Effector CD4-positive, alpha-beta T cell (primary cell): ENCODE data around the gene MYRF. TPM values are rescaled to one million over a fixed set of nuclear protein-coding genes. Genes with fewer than 3 reads are reported as not detected.

ENCODE experiments used
- DNase-seq: peaks from one replicate; pipeline ENCODE4 v3.0.0-alpha.2; 2020
- total RNA-seq: gene quantifications from one replicate; lab custom pipeline; 2026; lab: John Stamatoyannopoulos, UW

The MYRF gene
- not detected for total RNA-seq

DNA sequence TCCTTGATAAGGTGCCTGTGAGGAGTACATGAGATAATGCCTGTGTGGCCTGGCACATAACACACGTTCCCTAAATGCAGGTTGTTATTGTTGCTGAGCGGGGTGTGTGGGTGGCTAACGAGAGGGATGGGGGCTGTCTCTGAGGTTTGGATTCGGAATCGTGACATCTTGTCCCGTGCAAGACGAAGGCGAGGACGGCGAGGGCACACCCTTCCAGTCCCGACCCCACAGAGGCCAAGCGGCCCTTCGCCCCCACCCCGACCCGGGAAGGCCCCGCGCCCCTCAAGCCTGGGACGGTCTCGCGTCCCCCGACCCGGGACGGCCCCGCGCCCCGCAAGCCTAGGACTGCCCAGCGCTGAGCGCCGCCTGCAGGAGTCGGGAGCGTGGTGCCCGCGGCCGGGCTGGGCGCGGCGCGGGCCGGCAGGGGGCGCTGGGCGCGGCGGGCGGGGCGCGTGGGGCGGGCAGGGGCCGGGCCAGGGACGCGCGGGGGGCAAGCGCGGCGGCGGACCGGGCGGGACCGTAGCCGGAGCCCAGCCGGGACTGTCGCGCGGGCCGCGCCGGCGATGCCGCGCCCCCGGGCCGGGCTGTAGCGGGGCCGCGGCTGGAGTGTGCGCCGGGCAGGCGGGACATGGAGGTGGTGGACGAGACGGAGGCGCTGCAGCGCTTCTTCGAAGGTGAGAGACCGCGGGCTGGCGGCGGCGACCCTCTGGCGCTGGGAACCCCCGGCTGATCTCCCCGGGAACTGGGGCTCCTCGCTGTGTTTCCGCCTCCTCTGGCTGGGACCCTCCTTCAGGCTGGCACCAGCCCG, at the start of gene MYRF:
TSS of gene MYRF (plus strand) at position 520 of the 808 bp plus-strand sequence. CDS start at position 629, 109 bp downstream.
- DNase-seq, result peak; percentile 37

DNA sequence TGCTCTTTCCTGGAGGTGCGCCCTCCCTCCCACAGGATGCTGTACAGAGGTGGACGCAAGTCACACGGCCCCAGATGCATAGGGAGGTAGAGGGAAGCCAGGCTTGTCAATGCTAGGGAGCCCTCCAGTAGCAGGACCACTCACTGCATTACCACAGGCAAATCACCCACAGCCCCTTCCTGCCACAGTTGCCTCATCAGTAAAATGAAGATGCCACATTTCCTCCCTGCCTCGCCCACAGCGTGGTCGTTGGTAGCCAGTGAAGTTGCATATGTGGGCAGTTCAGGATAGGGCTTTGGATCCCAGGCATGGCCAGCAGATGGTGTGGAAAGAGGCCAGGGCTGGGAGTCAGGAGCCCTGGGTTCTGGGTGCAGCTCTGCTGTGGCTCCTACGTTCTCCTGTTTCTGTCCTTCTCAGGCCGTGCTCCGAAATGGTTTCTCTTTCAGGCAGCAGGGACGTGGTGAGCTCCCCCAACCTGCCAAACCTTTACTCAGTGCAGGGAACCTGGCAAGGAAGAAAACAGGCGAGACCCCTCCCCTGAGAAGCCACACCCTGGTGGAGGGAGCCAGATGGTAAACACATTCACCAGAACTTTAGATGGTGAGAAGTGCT, 49.6 kb upstream of the MYRF start:
- no peak for DNase-seq

DNA sequence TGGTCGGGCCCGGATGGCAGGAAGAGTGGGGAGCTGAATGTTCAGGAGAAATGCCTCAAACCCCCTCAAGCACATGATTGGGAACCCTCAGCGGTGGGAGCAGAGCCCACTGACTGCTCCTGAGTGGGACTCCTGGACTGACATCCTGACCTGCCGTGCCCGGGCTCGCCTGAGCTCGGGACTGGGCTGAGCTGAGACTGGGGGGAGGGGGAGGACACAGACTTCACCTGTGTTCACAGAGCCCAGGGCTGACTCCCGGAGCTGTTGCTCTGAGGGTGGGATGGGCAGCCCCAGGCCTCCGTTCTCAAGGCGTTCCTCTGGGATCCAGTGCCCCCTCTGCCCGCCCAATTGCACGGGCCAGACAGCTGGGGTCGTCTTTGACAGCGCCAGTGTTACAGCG, 47.6 kb upstream of the MYRF start:
- no peak for DNase-seq

DNA sequence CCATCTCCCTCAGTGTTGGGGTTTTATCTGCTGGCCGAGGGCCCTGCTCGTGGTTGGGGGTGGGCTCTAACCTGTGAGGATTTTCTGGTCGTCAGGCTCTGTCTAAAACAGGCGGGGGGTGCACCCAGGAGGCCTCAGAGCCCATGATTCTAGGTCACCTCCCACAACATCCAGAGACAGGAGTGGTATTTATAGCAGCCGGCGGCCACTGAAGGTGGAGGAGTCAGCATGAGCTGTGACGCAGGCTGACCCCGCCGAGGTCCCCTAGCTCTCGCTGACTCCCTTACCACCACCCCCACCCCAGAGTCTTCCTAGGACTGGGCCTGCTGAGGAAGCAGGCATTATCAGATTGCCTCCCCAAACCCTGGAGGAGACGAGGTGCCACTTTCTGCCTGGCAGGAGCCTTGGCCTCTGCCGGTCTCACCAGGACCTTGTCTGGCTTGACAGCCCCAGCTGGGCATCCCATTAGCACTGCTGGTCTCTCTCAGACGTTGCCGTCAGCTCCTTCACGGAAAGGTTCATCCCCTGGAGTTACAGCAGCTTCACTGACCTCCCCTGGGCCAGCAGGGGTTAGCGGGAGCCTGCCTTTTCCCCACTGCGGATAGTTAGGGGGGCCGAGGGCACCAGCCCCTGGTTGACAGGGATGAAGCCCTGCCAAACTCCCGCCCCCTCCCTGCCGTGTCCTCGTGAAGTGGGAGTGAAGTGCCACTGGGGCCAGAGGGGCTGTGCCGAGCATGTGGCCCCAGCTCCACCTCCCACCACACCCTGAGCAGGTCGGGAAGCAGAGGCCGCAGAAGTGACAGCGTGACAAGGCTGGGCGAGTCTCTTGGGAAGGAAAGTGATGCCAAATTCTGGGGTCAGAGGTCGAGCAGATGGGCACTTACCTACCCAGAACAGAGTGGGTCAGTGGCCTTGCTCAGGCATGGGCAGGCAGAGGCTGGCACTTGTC, 45.7 kb upstream of the MYRF start:
- DNase-seq, result no peak

DNA sequence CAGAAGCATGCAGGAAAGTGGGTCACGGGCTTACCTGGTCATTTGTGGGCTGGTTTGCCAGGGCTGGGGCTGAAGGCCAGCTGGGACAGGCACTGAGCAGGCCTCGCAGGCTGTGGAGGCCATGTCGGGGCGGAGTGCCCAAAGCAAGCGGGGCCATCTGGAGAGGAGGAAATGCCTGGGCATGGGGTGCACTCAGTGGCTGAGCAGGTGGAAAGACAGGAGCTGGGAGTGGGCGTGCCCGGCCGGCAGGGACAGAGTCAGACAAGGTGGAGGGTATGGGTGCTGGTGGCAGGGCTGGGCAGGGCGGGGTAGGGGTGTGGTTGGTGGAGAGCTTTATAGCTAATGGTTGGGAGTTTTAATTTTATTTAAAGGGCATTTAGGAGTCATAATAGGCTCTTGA, 44.9 kb upstream of the MYRF start:
- no peak for DNase-seq

DNA sequence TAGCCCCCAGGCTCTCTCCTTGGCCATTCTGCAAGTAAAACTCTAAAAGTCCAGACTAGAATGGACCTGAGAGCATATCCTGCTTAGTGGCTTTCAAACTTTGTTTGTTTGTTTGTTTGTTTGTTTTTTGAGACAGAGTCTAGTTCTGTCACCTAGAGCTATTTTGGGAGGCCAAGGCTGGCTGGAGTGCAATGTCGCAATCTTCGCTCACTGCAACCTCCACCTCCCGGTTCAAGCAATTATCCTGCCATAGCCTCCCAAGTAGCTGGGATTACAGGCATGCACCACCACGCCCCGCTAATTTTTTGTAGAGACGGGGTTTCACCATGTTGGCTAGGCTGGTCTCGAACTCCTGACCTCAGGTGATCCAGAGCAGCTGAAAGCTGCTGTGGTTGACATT, 43.3 kb upstream of the MYRF start:
- no peak for DNase-seq

DNA sequence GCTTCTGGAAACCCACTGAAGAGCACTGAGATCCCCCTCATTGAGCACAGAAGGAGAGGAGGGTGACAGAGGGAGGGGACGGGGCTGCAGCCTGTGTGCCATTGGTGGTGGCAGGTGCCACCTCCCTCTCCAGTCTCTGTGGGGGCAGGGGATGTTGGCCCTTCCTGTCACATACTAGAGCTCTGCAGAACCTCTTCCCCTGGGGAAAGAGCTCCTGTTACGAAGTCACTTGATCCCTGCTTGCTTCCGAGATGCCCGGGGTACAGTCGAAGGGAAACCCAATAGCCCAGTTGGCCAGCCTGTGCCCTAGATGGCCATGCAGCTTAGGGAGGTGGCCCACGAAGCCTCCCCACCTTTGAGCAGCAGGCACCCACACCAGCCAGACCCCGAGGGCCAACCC, 42.9 kb upstream of the MYRF start:
- DNase-seq, result no peak

DNA sequence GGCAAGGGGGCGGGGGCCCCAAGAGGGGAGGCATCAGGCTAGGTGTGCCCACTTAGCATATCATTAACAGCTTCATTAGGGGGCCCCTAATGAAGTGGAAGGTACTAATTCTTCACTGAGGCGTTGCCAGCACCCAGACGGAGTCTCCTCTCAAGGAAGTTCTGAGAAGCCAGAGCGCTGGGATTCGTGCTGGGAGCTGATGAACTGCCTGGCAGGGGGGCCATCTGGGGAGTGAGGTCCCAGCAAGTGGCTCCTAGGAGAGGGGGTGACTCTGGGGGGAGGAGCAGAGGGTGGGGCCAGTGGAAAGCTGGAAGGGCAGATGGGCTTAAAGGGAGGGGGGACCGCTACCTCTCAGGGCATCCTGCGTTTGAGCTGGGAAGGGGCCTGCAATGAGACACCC, 42.4 kb upstream of the MYRF start:
- no peak for DNase-seq

DNA sequence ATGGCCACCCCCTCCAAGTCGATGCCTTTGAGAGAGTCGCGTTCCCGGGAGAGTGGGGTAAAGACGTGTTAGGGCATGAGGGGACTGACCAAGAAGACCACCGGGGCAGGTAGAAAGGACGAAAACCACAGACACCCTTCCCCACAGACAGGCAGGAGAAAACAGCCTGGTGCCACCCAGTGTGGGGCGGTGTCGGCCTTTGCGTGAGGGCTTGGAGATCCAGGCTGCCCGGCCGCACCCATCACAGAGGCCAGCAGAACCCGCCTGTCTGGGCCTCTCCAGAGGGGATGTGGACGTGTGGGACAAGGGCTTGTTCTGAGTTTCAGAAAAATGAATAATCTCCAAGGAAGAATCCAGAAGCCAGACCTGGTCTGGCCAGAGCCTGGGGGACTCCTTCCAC, 41.4 kb upstream of the MYRF start:
- DNase-seq, result no peak

DNA sequence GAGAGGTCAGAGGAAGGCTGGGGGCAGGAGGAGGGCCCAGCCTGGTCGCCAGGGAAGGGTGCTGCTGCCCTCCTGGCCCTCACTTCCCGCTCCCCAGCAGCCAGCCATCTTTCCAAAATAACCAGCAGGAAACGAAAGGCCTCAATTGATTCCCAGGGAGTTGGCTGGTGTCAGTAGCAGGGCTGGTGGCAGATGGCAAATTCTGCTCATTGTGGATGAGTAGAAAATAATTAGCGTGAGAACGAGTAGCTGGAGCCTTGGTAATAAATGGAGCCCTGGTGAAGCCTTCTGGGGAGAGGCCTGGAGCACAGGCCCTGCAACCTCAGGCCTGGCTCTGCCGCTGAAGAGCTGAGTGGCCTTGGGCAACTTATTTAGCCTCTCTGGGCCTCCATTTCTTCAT, 40.9 kb upstream of the MYRF start:
- DNase-seq, result no peak

DNA sequence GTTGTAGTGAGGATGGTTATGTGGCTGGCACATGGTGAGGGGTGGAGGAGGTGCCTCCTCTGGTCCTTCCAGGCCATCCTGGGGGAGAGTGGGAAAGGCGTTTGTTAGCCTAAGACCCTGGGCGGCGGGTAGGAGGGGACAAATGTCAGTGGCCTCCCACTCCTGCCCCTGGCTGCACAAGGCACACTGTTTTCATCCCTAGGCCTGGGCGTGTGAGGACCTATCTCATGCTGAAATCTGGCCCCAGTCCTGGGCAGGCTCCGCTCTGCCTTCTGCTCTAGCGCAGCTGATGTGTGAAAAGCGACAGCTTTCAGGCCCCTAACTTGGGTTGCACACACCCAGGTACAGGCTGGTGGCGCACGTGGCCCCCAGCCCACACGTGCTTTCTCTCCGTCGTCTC, 40.1 kb upstream of the MYRF start:
- no peak for DNase-seq

DNA sequence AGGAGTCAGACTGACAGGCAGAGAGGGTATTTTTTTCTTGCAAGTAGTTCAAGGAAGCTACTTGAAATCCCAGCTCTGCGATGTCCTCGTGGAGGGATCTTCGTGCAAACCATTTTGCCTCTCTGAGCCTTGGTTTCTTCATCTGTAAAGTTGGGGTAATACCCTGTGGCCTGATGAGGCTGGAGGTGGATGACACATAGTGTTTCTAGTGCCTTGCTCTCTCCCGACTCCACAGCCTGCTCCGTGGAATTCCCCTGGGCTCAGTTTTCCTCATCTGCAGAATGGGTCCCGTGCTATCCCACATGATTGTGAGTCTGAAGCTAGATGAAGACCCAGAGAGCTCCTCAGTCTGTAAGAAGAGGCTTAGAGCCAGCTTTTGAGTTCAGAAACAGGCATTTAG, 39.6 kb upstream of the MYRF start:
- DNase-seq, result no peak

DNA sequence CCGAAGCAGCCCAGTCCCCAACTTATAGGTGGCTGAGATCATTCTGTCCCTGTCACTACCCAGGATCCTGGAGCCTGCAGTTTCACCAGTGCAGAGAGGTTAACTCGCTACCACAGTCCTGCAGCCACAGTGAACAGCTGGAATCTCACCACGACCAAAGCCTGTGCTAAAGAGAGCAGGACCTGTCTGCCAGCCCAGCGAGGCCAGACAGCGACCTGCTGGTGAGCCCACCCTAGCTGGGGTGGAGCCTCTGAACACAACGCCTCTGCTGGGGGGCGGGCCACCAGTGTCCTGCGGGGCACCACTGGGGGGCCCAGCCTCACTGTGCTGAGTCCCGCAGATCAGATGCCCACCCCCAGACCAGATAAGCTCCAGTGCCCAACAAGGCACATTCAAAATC, 39.0 kb upstream of the MYRF start:
- no peak for DNase-seq

DNA sequence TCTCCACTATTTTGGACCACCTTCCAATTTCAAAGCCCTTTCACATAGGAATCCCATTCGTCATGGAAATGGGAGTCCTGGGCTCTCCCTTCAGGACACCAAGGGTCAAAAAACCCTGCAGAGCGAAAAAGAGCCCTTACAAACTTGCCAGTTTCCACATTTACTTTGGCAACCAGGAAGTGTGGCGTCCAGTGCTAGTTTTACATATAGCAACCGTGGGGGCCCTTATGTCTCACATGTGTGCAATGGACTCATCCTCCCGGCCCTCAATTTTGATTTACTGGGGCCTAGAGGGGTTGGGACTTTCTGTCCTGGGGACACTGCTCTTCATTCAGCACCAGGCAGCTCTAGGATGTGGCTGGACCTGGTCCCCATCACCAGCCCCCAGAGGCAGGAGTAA, 38.5 kb upstream of the MYRF start:
- DNase-seq, result no peak

DNA sequence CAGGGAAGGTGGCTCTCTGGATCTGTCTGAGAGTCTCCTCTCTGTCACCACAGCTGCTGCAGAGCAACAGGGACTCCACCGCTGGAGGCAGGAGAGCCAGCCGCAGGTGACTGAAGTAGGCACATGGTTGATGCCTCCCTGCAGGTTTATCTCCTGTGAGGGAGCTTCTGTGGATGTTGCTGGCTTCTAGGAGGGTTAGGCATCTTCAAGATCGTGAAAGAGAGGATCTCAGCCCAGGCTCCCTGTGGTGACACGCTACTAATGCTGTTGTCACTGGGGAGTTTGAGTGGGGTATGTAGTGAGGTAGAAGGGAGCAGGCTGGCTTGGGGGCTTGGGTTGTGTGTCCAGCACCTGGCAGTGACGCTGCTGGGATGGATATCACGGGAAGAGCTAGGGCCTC, 38.1 kb upstream of the MYRF start:
- no peak for DNase-seq

DNA sequence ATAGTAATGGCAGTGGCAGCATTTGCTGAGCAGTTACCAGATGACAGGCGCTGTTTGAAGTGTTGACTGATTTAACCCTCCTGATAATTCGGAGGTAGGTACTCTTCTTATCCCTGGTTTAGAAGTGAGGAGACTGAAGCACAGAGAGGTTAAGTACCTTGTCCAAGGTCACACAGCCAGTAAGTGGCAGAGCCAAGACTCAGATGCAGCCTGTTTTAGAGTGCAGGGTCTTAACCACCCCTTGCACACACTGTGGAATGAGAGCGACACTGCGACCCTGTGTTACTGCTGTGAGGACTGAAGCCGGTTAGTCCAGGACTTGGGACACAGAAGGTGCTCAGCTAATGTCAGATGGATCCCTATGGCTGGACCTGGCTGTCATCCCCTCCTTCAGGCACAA, 37.5 kb upstream of the MYRF start:
- no peak for DNase-seq

DNA sequence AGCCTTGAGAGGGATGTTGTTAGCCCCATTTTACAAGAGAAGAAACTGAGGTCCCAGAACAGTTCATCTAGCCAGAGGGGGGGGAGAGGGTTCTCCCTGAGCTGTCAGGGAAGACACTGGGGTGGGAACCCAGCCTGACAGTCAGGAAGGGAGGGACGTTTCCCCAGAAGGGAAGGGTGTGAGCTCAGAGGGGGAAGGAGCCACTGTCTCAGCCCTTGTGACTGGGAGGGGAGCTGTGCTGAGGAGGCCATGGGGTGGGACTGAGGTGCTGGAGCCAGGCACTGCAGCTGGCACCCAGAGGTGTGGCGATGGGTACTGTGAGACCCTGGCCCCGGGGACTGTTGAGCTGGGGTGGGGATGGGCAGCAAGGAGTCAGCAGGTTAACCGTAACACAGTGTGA, 36.6 kb upstream of the MYRF start:
- no peak for DNase-seq

DNA sequence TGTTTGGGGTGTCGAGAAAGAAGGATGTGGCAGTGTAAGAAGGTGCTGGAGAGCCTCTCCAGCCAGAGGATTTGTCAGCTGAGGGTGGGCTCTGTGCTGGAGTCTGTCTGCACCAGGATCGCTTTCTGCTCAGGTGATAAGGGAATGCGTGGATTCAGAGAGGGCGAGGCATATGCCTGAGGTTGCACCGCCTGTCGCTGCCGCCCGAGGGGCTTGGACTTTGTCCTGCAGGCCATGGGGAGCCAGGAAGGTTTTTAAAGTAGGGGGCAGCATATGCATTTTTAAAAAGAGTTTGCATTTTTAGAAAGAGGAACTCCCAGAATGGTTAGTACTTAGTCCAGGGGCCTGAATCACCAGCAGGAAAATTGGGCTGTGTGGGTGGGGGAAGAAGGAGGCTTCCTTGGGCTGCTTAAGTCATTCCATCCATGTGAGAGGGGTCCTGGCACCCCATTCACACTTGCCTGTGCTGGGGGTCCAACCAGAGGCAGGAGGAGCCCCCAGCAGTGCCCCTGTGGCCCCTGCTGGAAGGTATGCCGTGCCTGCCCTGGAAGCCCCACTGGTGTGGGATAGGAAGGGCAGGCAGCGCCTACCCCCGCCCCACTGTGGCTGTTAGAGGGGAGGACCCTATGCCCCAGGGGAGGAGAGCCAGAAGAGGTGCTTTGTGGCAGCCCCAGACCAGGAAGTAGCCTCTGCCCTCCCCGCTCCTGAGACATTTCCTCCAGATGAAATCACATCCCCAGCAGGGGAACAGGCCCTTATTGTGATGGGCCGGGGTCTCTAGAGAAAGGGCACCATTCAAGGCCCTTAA, 35.8 kb upstream of the MYRF start:
- DNase-seq, result no peak

DNA sequence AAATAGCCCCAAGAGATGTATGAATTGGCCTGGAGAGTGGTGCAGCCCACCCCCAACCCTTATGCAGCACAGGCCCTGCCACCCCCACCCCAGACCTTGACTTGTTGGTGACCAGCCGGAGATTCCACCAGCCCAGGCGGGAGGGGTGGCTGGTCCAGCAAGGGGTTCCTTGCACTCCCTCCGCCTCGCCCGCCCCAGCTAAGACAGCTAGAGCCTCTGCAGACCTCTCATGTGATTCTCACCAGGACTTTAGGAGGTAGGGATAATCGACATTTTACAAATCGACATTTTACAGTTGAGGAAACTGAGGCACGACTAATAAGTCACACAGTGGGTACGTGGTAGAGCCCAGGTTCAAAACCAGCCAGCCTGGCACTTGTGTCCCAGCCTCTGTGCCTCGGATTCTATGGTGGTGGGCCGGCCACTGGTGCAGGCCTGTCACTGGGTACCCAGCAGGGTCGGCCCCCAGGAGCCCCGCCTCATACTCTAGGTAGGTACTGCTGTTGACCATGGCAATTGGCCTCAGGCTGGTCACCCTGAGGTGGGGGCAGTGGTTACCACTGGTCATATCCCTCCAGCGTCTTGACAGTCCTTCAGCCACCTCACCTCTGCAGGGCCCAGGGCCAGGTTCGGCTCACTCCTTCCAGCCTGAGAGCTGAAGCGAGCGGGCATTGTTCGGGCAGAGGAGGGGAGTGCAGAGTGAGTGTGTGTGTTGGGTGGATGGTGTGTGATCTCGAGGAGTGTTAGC, 35.0 kb upstream of the MYRF start:
- DNase-seq, result no peak

DNA sequence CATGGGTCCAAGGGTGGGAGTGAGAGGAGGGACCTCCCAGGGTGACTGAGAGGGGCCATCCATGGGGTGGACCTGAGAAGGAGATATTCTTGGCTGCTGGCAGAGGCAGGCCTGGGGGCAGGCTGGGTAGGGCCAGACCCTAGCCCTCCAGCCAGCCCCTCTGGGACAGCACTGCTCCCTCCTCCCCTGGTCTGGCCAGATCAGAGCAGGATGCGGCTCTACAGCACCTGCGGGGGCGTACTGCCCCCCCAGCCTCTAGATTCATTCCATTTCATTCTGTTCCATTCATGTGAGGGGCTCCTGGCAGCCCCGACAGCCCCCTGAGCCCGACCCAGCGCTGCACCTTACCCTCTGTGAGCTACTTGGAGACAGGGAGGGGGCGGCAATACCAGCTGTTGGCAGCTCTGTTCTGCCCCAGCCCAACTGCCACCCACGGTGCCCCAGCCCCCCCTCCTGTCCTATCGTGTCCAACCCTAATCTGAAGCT, 34.3 kb upstream of the MYRF start:
- DNase-seq, result no peak

DNA sequence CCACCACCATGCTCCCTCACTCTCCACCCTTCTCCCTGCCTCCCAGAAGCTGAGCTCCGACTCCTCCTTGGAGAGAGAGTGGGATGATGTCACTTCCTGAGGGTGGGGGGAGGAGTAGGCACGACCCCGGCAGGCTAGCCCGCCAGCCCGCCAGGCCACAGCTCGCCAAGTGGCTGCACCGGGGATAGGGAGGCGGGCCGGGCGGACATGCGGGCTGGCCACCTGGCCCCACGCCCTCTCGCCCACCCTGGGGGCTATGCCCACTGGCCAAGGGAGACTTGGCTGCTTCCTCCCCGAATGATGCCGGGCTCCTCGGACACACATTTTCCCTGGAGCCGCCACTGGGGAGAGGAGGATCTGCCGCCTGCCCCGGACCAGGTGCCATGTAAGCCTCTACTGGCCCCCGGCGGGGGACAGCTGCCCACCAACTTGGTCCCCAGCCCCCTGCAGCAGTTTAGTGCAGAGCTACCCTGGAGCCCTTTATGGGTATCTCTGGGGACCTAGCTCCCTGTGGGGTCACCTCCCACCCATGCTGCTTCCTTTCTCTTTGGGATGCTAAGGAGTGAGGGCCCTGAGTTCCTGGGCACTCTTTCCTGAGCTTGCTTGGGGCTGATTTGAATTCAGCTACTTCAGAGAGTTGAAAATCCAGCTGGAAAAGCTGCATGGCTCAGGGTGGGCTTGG, 33.7 kb upstream of the MYRF start:
- no peak for DNase-seq
